Kidney (tissue), 14 donors: Measurements from ENCODE around the gene NDUFB2. TPM values are rescaled to one million over a fixed set of nuclear protein-coding genes. Genes with fewer than 3 reads are reported as not detected.
A peak's percentile ranks its signal among the peaks of the same experiment; 100 is the strongest.

Experiments used
- DNase-seq, 5 donors: peaks; one replicate each; pipeline ENCODE4 v3.0.0-alpha.2; 2013 to 2020
- FAIRE-seq: peaks from 2 replicates; lab custom pipeline; 2012; peaks lifted over from hg19 to GRCh38; lab: Jason Lieb, UNC
- H3K27ac ChIP-seq, 2 donors: one replicate each; pipeline ENCODE4 v1.7.0; 2013; ENCODE audit warnings: low read depth in 2 of 2, low read length in 2 of 2, inconsistent platforms in 1 of 2
- H3K27me3 ChIP-seq: one replicate; pipeline ENCODE4 v1.7.1; 2013; ENCODE audit warnings: low read length, inconsistent platforms; ENCODE audit not compliant: control insufficient read depth, insufficient read depth
- H3K36me3 ChIP-seq, 3 donors: one replicate each; pipeline versions ENCODE4 v1.7.0 to v1.7.1; 2013; ENCODE audit warnings: low read length in 3 of 3, control low read depth in 1 of 3, inconsistent platforms in 1 of 3; ENCODE audit not compliant: insufficient read depth in 3 of 3, control insufficient read depth in 2 of 3
- H3K4me1 ChIP-seq, 3 donors: one replicate each; pipeline versions ENCODE4 v1.7.0 to v1.7.1; 2013; ENCODE audit warnings: low read length in 3 of 3, inconsistent platforms in 1 of 3, low read depth in 1 of 3; ENCODE audit not compliant: control insufficient read depth in 2 of 3, insufficient read depth in 2 of 3
- H3K4me3 ChIP-seq, 3 donors: one replicate each; pipeline versions ENCODE4 v1.7.0 to v1.8.1; 2013; ENCODE audit warnings: low read length in 3 of 3, control low read depth in 1 of 3, inconsistent platforms in 1 of 3
- H3K9ac ChIP-seq, 3 donors: one replicate each; pipeline versions ENCODE4 v1.7.0 to v1.7.1; 2013; ENCODE audit warnings: low read length in 3 of 3, control low read depth in 1 of 3, inconsistent platforms in 1 of 3
- H3K9me3 ChIP-seq, 3 donors: one replicate each; pipeline versions ENCODE4 v1.7.0 to v1.7.1; 2013; ENCODE audit warnings: low read length in 3 of 3, control low read depth in 1 of 3, inconsistent platforms in 1 of 3; ENCODE audit not compliant: control insufficient read depth in 2 of 3, insufficient read depth in 1 of 3
- CTCF ChIP-seq: IDR thresholded peaks from 3 replicates; pipeline ENCODE4 v1.5.1; 2012; ENCODE audit warnings: mild to moderate bottlenecking, moderate library complexity, borderline replicate concordance; ENCODE audit not compliant: insufficient read depth; ENCODE audit errors: extremely low read depth
- intact Hi-C: fragments of 100-400 bp; cut with DNase I; formaldehyde crosslinking; loops from one replicate; pipeline ENCODE4 v1.11.1; 2022
- polyA plus RNA-seq: library from polyadenylated mRNA; stranded (reverse); fragments of 350-450 nt; fragmentation: Illumina TruSeq; extraction: RNeasy Lipid Tissue Mini Kit (QIAGEN cat#74804); gene quantifications from one replicate; pipeline ENCODE4 v1.2.3, GENCODE V29; 2014; ENCODE audit warnings: low read depth, low replicate concordance; ENCODE audit not compliant: insufficient read depth
- total RNA-seq: library from RNA; stranded (reverse); fragmentation: NEBNext Ultra II Directional; extraction: Animal tissue kit (Norgen Biotek cat#: 25700); gene quantifications from one replicate; pipeline ENCODE4 v1.2.1, GENCODE V29; 2021
- donor health status: control.
- donor health status: control.
- donor health status: control.
- donor health status: control.
- donor health status: control.
- donor health status: DM: yes; HTN: yes; CAD: no.
- donor health status: Normal renal cell carcinoma (clear cell type).

NDUFB2 gene
- total and polyA plus RNA-seq, 2 donors from 2014 or later, result 255 to 998 TPM

- H3K27me3 ChIP-seq, result no peaks in the 10 kb centered on the region
- no peak for TF ChIP-seq CTCF
- H3K4me1 ChIP-seq, result peaks cover 0 to 11% (median 9%) of the 10 kb centered on the region in 3 donors
- DNase-seq (no peak), FAIRE-seq (no peak)
- intact Hi-C loops, result no loop called here
- peak overlapping the region; percentile 1 to 85 (median 69) for H3K9ac ChIP-seq
- H3K9me3 ChIP-seq, result no peaks in the 10 kb centered on the region
- H3K27ac ChIP-seq, result peak overlapping the region in 1 of 2 donors; percentile 92
- H3K4me3 ChIP-seq, result peak overlapping the region; percentile 74 to 83 (median 81)
- H3K36me3 ChIP-seq, result no peaks in the 10 kb centered on the region
Observed at GRCh38 chr7:140697447-140698143, 1.1 kb downstream of the NDUFB2 start.

- Histone ChIP-seq H3K4me1 (peaks cover 0 to 11% (median 9%) of the 10 kb centered on the region in 3 donors), H3K27me3 (no peaks in the 10 kb centered on the region), H3K4me3 (peak overlapping the region in 1 of 3 donors; percentile 81), H3K9me3 (no peaks in the 10 kb centered on the region), H3K27ac (no peak overlapping the region), H3K9ac (peak overlapping the region in 1 of 3 donors; percentile 85), H3K36me3 (no peaks in the 10 kb centered on the region)
- DNase-seq, result peak in 1 of 5 donors; percentile 35
- intact Hi-C loops, result no loop called here
- FAIRE-seq, result no peak
- no peak for TF ChIP-seq CTCF
Observed at GRCh38 chr7:140698477-140698876, 2.0 kb downstream of the NDUFB2 start.

- H3K9me3 ChIP-seq, result no peaks in the 10 kb centered on the region
- H3K9ac ChIP-seq, result no peak overlapping the region
- H3K4me3 ChIP-seq, result no peak overlapping the region
- peaks cover 0 to 7% (median 4%) of the 10 kb centered on the region in 3 donors for H3K4me1 ChIP-seq
- FAIRE-seq (no peak), DNase-seq (no peak)
- TF ChIP-seq CTCF, result no peak
- H3K27ac ChIP-seq, result no peak overlapping the region
- no peaks in the 10 kb centered on the region for H3K27me3 ChIP-seq
- H3K36me3 ChIP-seq, result peaks cover 2 to 13% (median 4%) of the 10 kb centered on the region in 3 donors
- intact Hi-C loops, result no loop called here
Observed at GRCh38 chr7:140702774-140703173, 6.3 kb downstream of the NDUFB2 start.

GRCh38 chr7:140704205-140704604, 7.7 kb downstream of the NDUFB2 start:
- Histone ChIP-seq H3K36me3 (peaks cover 2 to 13% (median 4%) of the 10 kb centered on the region in 3 donors), H3K27me3 (no peaks in the 10 kb centered on the region), H3K4me3 (no peak overlapping the region), H3K9ac (no peak overlapping the region), H3K27ac (no peak overlapping the region), H3K4me1 (no peaks in the 10 kb centered on the region), H3K9me3 (no peaks in the 10 kb centered on the region)
- intact Hi-C loops, result no loop called here
- FAIRE-seq (no peak), DNase-seq (no peak)
- no peak for TF ChIP-seq CTCF
